Right lobe of liver (tissue), 6 donors: ENCODE data around the gene ACE. TPM values are rescaled to one million over a fixed set of nuclear protein-coding genes. Genes with fewer than 3 reads are reported as not detected.

ENCODE experiments used
- ATAC-seq, 4 donors: fragments of 200-7000 bp; cut with Tn5 transposase; one replicate each; pipeline ENCODE4 v1.9.1; 2020; ENCODE audit warnings: mild to moderate bottlenecking in 4 of 4, moderate library complexity in 4 of 4
- DNase-seq, 3 donors: peaks; one replicate each; pipeline ENCODE4 v3.0.0-alpha.2; 2020
- H3K27ac ChIP-seq, 3 donors: fragments of 200-600 bp; one replicate each; pipeline ENCODE4 v1.8.0; 2022
- H3K27me3 ChIP-seq, 2 donors: fragments of 200-600 bp; one replicate each; pipeline ENCODE4 v1.8.0; 2022
- H3K36me3 ChIP-seq, 4 donors: fragments of 200-600 bp; sonication (generic) in 1 of 4; one replicate each; pipeline versions ENCODE4 v1.5.1 to v1.8.0; 2017 to 2022; ENCODE audit warnings: control low read depth in 1 of 4
- H3K4me1 ChIP-seq, 4 donors: fragments of 200-600 bp; sonication (generic) in 1 of 4; one replicate each; pipeline versions ENCODE4 v1.5.1 to v1.8.0; 2017 to 2022; ENCODE audit warnings: control low read depth in 1 of 4
- H3K4me3 ChIP-seq, 3 donors: fragments of 200-600 bp; one replicate each; pipeline ENCODE4 v1.8.0; 2022
- H3K9me3 ChIP-seq, 4 donors: fragments of 200-600 bp; sonication (generic) in 1 of 4; one replicate each; pipeline versions ENCODE4 v1.5.1 to v1.8.0; 2017 to 2022; ENCODE audit warnings: control low read depth in 1 of 4
- CTCF ChIP-seq, 4 donors: fragments of 200-600 bp in 3 of 4; fragments of 450-650 bp in 1 of 4; IDR thresholded peaks; one replicate each; pipeline versions ENCODE4 v1.5.1 to v1.8.0; 2016 to 2022; ENCODE audit warnings: antibody characterized with exemption in 4 of 4, mild to moderate bottlenecking in 2 of 4
- POLR2A ChIP-seq: fragments of 450-650 bp; IDR thresholded peaks from one replicate; pipeline ENCODE4 v1.6.1; 2017; ENCODE audit warnings: antibody characterized with exemption, mild to moderate bottlenecking
- WGBS: methylation state at CpG from one replicate; pipeline ENCODE4 v1.1.6; 2018; ENCODE audit warnings: low coverage, low lambda C conversion rate; ENCODE audit not compliant: insufficient coverage; ENCODE audit errors: missing lambda C conversion rate; 5-methylcytosine and 5-hydroxymethylcytosine counted together
- intact Hi-C, 2 donors: fragments of 100-400 bp; cut with DNase I; formaldehyde crosslinking; loops; one replicate each; pipeline versions ENCODE4 v1.11.2 to v1.14.1; 2022
- total RNA-seq, 6 experiments: library from RNA; depleted of rRNA in 2 of 6; stranded (reverse); fragments of >200 nt in 2 of 6; fragmentation: NEBNext Ultra II Directional in 3 of 6; extraction: Animal tissue kit (Norgen Biotek cat#: 25700) in 3 of 6; gene quantifications; one replicate each; pipeline versions ENCODE4 v1.1.0 to v1.2.4, GENCODE V29; 2016 to 2023
- donor health status: DM: no; HTN: yes; CAD: no.
- donor health status: DM: no; HTN: no; CAD: no.
- donor health status: DM: no; HTN: no; CAD: no.
- donor health status: DM: no; HTN: yes; CAD: no.
- donor health status: DM: no; HTN: yes; CAD: no.

ACE gene
- total RNA-seq, 6 experiments from 2014 or later, result 0.75 to 9.4 (median 5.1) TPM

DNA sequence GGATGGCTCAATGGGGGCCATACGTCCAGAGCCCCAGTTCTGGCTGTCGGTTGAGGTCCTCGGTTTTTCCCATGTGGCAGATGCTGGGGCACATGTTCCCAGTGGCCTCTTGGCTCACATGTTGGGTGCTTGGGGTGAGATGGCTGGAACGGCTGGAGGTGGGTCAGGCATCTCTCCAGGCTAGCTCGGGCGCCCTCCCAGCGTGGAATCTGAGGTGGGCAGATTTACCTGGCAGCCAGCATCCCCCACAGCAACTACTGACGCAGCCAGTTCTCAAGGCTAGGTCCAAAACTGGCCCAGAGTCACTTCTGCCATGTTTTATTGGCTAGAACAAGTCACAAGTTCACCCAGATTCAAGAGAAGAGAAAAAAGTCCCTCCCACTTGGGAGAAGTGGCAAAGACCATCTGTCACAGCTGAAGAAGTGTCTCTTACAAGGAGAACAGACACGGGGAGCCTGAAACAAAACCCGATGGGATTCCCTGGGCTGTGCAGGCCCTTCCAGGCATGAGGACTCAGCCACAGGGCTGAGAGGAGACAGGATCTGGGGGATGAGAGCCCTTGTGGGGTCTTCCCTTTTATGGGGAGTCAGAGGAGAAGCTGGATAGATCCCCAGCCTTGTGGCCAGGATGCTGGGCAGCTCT, 15.2 kb downstream of the ACE start:
- no peak for DNase-seq
- Histone ChIP-seq H3K27me3 (no peaks in the 10 kb centered on the region), H3K9me3 (no peaks in the 10 kb centered on the region), H3K36me3 (no peaks in the 10 kb centered on the region), H3K27ac (no peak overlapping the region), H3K4me3 (no peak overlapping the region), H3K4me1 (no peaks in the 10 kb centered on the region)
- TF ChIP-seq POLR2A, result no peak
- TF ChIP-seq CTCF (IDR thresholded peaks at IDR 0.05), result no peak
- 42% methylated on average over 6 of the region's 10 CpGs for WGBS
- intact Hi-C loops, result no loop called here
- no peak for ATAC-seq

GRCh38 chr17:63492940-63493339, 16.1 kb downstream of the ACE start:
- H3K27ac ChIP-seq, result no peak overlapping the region
- no peak overlapping the region for H3K4me3 ChIP-seq
- H3K27me3 ChIP-seq, result no peaks in the 10 kb centered on the region
- ATAC-seq, result no peak
- 89% methylated on average over 3 of the region's 6 CpGs for WGBS
- H3K9me3 ChIP-seq, result no peaks in the 10 kb centered on the region
- no peaks in the 10 kb centered on the region for H3K4me1 ChIP-seq
- no peaks in the 10 kb centered on the region for H3K36me3 ChIP-seq
- no peak for DNase-seq
- no peak for TF ChIP-seq CTCF (IDR thresholded peaks at IDR 0.05)
- no peak for TF ChIP-seq POLR2A
- intact Hi-C loops, result no loop called here

GRCh38 chr17:63493411-63493810, 16.6 kb downstream of the ACE start:
- no peak overlapping the region for H3K4me3 ChIP-seq
- H3K9me3 ChIP-seq, result no peaks in the 10 kb centered on the region
- intact Hi-C loops, result no loop called here
- H3K27me3 ChIP-seq, result no peaks in the 10 kb centered on the region
- 78% methylated on average over 5 of the region's 9 CpGs for WGBS
- DNase-seq (no peak), ATAC-seq (no peak)
- no peaks in the 10 kb centered on the region for H3K4me1 ChIP-seq
- no peak for TF ChIP-seq CTCF (IDR thresholded peaks at IDR 0.05)
- no peak for TF ChIP-seq POLR2A
- no peak overlapping the region for H3K27ac ChIP-seq
- H3K36me3 ChIP-seq, result no peaks in the 10 kb centered on the region

DNA sequence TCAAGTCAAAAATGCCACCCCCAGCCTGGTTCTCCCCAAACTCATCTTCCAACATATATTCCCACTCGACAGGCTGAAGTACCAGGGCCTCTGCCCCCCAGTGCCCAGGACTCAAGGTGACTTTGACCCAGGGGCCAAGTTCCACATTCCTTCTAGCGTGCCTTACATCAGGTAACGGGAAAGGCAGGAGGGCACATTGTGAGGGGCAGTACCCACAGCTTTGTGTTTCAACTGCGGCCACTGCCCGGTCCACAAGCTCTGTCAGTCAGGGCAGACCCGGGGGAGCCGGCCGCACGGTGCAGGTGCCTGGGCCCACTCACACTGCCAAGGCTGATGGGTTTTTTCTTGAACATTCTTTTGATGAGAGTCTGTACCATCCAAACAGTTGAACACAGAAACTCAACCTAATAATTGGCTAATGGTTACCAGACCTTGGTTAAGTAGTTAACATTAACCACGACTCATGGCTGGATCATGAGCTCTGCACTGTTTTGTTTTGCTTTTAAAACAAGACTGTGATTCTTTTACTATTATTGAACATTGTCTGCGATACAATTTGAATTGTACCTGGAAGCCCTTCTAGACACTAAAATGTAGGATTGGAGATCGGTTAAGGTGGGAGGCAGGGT, 17.6 kb downstream of the ACE start:
- intact Hi-C loops, result no loop called here
- 79% methylated on average over 2 of the region's 12 CpGs for WGBS
- no peaks in the 10 kb centered on the region for H3K27me3 ChIP-seq
- H3K27ac ChIP-seq, result no peak overlapping the region
- no peak overlapping the region for H3K4me3 ChIP-seq
- no peaks in the 10 kb centered on the region for H3K4me1 ChIP-seq
- no peaks in the 10 kb centered on the region for H3K36me3 ChIP-seq
- no peaks in the 10 kb centered on the region for H3K9me3 ChIP-seq
- TF ChIP-seq CTCF (IDR thresholded peaks at IDR 0.05) (no peak), POLR2A (no peak)
- peak in 1 of 3 donors; percentile 35 for DNase-seq
- no peak for ATAC-seq
